HG02571 (cell line): ENCODE measurements around the gene ENTREP3.

ENCODE experiments used
- ATAC-seq: cut with Tn5 transposase; IDR thresholded peaks from one replicate; pipeline ENCODE4 v1.9.1; 2021; ENCODE audit warnings: mild to moderate bottlenecking, moderate library complexity; ENCODE audit not compliant: unreplicated experiment

The ENTREP3 gene

GRCh38 chr1:155278689-155279160 is 23.4 kb upstream of the ENTREP3 start:
- no peak for ATAC-seq

- ATAC-seq: no peak
These were observed 22.8 kb upstream of the ENTREP3 start for GRCh38 chr1:155277902-155278688.

GRCh38 chr1:155277070-155277901 is 22.0 kb upstream of the ENTREP3 start, which contains the start of gene HCN3:
TSS of gene HCN3 (plus strand) at chr1:155277463. CDS start at chr1:155277591, 128 bp downstream.
- peak; percentile 59 for ATAC-seq

- peak; percentile 74 for ATAC-seq
These were observed 18.3 kb upstream of the ENTREP3 start, which contains the start of gene CLK2 for GRCh38 chr1:155273343-155274245. TSS of gene CLK2 (minus strand) at chr1:155273504. CDS start at chr1:155270977, 2,527 bp downstream.

- ATAC-seq: peak; percentile 34
These were observed 17.4 kb upstream of the ENTREP3 start for GRCh38 chr1:155272466-155273342.

GRCh38 chr1:155269381-155269780 is 14.1 kb upstream of the ENTREP3 start:
- ATAC-seq: no peak

GRCh38 chr1:155268630-155269029 is 13.3 kb upstream of the ENTREP3 start:
- no peak for ATAC-seq

GRCh38 chr1:155267373-155267772 is 12.1 kb upstream of the ENTREP3 start:
- ATAC-seq: no peak

- no peak for ATAC-seq
These were observed 11.3 kb upstream of the ENTREP3 start for GRCh38 chr1:155266553-155266952.

GRCh38 chr1:155263067-155263466 is 7.8 kb upstream of the ENTREP3 start:
- no peak for ATAC-seq

GRCh38 chr1:155261852-155262673 is 6.8 kb upstream of the ENTREP3 start, which contains the start of gene SCAMP3:
TSS of gene SCAMP3 (minus strand) at chr1:155262360. CDS start at chr1:155262151, 209 bp downstream.
- peak; percentile 89 for ATAC-seq

- no peak for ATAC-seq
These were observed 6.2 kb upstream of the ENTREP3 start for GRCh38 chr1:155261493-155261851.

GRCh38 chr1:155260276-155260675 is 5.0 kb upstream of the ENTREP3 start:
- ATAC-seq: no peak

- ATAC-seq: no peak
These were observed 972 bp upstream of the ENTREP3 start for GRCh38 chr1:155256058-155256852.

- no peak for ATAC-seq
These were observed 505 bp downstream of the ENTREP3 start for GRCh38 chr1:155254714-155255242.

GRCh38 chr1:155254228-155254713 is 1.0 kb downstream of the ENTREP3 start:
- ATAC-seq: no peak

GRCh38 chr1:155253797-155254196 is 1.5 kb downstream of the ENTREP3 start:
- no peak for ATAC-seq
